HUDEP-2 (cell line): ENCODE results near the gene MYO19.
"Not testable (repeated sequence)": the region's sequence is repeated elsewhere in the genome, so short reads cannot be mapped to it uniquely, and the experiment has no call there.

Experiments
- DNase-seq, 76 experiments: peaks; one replicate each; lab custom pipeline; 2025; ENCODE audit not compliant: unreplicated experiment in 76 of 76; lab: John Stamatoyannopoulos, UW

MYO19 gene

GRCh38 chr17:36470499-36470898 is 64.2 kb downstream of the MYO19 start:
- no peak for DNase-seq

DNA sequence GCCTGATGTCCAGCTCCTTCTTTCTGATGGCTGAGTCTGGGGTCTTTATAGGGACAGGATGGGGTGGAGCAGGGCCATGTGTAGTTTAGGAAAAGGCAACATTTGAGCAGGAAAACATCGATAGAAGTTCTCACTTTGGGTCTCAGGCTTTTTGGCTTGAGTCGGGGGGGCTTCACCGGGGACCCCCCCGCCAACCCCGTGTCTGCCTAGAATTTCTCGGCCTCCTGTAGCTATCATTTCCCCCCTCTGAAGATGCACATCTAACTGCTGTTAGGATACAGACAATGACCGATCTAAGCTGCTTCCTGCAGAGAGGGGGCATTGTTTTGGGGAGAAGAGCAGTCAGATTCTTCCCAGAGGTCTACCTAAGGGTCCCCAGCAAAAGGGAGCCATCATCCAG is 64.9 kb downstream of the MYO19 start:
- DNase-seq, result no peak

GRCh38 chr17:36468903-36469635 is 65.6 kb downstream of the MYO19 start:
- no peak for DNase-seq

GRCh38 chr17:36464765-36465088 is 69.9 kb downstream of the MYO19 start:
- DNase-seq, result no peak

DNA sequence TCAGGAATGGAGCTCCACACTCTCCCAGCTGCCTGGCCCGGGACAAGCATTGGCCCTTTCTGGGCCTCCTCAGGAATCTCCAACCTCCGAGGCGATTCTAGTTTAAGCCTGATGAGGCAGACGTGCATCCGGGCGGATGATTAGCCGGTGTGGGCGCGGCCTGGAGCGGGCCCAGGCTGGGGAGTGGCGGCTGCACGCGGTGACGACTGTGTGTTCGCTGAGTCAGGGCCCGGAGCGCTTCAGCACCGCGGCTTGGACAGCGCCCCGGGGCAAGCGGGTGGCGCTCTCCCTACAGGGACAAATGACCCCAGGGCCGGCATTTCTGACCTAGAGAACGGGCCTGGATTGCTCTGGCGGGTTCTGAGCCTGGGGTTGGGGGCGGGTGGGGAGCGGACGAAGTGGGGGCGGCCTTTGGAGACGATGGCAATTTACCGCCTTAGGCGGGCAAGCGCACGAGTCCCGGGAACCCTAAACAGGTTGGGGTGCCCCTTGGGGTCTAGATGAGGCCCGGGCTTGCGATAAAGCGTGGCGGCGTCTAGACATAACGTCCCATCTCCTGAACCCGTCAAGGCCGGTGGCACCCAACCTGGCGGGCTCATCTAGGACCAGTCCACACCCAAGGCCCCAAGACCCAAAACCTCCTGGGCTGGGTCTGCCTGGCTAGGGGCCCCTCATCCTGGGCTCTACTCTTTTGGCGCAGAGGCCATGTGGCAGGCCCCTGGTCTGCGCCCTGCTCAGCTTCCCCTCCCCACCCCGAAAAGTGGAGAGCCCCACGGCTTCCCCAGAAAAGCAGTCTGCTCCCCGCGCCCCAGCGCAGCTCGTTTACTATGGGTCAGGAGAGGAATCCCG is 70.5 kb downstream of the MYO19 start:
- DNase-seq, result peak in 72 of 76 experiments; percentile 32 to 85 (median 73)

DNA sequence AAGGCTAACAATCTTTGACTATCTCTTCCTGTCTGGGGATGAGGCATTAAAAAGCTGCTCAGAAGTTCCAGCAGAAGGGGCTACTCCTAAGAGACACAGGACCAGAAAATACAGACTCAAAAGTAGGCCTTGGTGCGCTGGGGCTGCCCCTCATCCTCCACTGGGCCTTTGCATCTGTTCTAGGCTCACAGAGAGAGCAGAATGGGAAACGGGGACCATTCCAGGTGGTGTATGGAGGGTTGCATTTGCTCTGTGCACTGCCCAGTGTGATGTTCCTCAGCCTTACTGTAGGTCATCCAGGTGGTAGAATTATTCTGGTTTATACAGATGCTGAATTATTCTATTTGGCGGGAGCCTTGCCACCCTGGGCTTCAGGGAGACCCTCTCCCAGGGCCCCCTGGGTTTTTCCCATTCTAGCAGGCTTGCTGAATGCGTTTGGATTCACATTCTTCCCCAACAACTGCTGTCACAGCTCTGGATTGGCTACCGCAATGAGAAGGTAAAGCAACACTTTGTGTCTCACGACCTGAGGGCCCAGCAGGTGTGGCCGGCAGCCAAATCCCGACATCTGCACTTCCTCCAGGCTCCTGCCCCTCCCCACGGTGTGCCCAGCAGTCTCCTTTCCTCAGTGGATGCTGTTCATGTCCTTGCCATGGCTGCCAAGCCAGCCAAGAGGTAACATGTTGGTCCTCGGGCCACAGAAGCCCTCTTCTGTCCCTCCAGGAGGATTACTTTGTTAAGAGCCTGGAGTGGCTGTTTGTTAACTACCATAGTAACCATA is 73.1 kb downstream of the MYO19 start:
- DNase-seq, result no peak

DNA sequence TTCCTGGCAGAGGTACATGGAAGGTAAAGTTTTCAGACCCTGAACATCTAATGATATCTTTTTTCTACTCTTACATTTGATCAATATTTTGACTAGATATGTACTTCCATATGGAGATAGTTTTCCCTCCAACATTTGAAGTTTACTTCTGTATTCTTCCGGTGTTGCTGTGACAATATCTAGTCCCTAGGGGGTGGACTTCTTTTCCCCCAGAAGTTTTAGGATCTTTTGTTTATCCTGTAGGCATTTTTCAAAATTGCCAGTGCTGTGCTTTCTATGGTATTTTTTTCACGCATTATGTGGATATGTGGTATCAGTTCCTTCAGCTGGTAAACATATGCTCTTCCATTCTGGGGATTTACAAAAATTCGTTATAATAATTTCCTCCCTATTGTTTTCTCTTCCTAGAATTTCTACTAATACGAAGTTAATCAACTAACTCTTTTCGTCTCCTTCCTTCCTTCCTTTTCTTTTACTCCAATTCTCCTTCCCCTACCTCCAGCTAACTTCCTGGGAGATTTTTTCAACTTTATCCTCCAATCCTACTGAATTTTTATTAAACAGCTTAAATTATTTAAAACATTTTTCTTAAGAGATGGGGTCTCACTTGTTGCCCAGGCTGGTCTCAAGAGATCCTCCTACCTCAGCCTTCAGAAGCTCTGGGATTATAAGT is 74.3 kb downstream of the MYO19 start:
- no peak for DNase-seq

GRCh38 chr17:36459601-36460000 is 75.1 kb downstream of the MYO19 start:
- no peak for DNase-seq

- DNase-seq, result no peak
These were observed 75.6 kb downstream of the MYO19 start for GRCh38 chr17:36459045-36459444.

DNA sequence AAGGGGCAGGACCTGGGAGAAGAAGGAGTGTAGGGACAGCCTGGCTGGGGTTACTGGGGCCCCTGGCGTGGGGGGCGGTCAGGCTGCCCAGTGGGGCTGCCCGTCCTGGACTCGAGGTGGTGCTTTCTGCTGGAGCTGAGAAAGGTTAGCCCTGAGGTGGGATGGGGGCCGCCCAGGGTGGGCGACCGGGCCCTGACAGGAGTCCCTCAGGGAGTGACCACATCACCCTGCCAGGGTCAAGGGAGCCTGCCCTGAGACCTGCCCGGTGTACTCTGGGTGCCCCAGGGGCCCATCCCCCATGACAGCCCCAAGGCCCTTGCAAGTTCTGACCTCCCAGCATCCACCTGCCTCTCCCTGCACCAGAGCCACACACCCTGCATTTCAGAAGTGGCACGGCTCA is 77.0 kb downstream of the MYO19 start:
- not testable (repeated sequence) for DNase-seq

DNA sequence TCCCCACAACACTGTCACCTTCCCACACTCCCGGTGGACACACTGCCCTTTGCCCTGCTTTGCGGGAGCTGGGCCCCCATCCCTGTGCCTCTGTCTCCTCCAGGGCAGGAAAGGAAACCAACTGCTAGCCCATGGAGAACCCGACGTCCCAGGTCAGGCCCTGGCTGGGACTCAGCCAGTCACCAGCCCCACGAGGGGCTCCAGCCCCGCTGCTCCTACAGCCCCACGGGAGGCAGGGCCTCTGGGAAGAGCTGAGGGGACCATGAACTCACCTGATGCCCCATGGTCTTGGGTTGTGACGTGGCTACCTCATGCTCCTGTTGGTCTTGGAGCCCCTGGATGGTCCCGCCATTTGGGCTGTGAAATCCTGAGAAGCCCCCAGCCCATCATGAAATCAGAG is 81.8 kb downstream of the MYO19 start:
- not testable (repeated sequence) for DNase-seq

DNA sequence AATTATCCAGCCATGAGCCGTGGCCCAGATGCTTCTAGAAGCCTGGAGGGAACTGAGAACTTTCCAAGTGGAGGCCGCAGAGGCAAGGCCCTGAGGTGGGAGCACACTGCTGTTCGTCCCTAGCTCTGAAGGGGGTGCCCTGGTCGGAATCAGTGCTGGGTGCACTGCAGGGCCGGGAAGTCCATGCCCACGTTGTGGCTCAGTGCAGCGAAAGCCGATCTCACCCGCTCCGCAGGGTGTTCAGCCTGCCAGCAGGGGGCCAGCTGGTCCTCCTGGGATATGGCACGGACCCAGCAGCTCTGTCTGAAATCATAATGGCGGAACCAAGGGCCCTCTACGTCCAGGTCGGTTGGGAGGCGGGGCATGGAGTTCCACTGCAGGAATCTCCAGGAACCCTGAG is 84.7 kb downstream of the MYO19 start:
- not testable (repeated sequence) for DNase-seq
